HG02943 (cell line): ENCODE results near the gene CHCHD2.
"Not testable (repeated sequence)": the region's sequence is repeated elsewhere in the genome, so short reads cannot be mapped to it uniquely, and the experiment has no call there.

Experiments used
- ATAC-seq: cut with Tn5 transposase; IDR thresholded peaks from one replicate; pipeline ENCODE4 v1.9.1; 2021; ENCODE audit warnings: mild to moderate bottlenecking, low read depth, moderate library complexity; ENCODE audit not compliant: unreplicated experiment

Gene CHCHD2

GRCh38 chr7:56106108-56107073 is at the start of gene CHCHD2:
Gene CHCHD2, minus strand, starts transcription at chr7:56106476. Its CDS starts 63 bp downstream, at chr7:56106413.
- ATAC-seq: peak; percentile 100

- ATAC-seq: not testable (repeated sequence)
Measured at GRCh38 chr7:56131062-56131461, 24.8 kb upstream of the CHCHD2 start.

GRCh38 chr7:56127241-56127975 is 21.1 kb upstream of the CHCHD2 start:
- no peak for ATAC-seq

GRCh38 chr7:56125831-56126230 is 19.6 kb upstream of the CHCHD2 start:
- ATAC-seq: no peak

- no peak for ATAC-seq
Measured at GRCh38 chr7:56124981-56125380, 18.7 kb upstream of the CHCHD2 start.

GRCh38 chr7:56121440-56121839 is 15.2 kb upstream of the CHCHD2 start:
- ATAC-seq: no peak

- ATAC-seq: no peak
Measured at GRCh38 chr7:56115852-56116538, 9.7 kb upstream of the CHCHD2 start, which contains the start of gene NUPR2. Gene NUPR2, minus strand, starts transcription at chr7:56116417. Its CDS starts 103 bp downstream, at chr7:56116314.

GRCh38 chr7:56112244-56112643 is 6.0 kb upstream of the CHCHD2 start:
- not testable (repeated sequence) for ATAC-seq

GRCh38 chr7:56110611-56111010 is 4.3 kb upstream of the CHCHD2 start:
- ATAC-seq: no peak

GRCh38 chr7:56107954-56108258 is 1.6 kb upstream of the CHCHD2 start:
- no peak for ATAC-seq

- ATAC-seq: no peak
Measured at GRCh38 chr7:56105508-56105907, 768 bp downstream of the CHCHD2 start.

GRCh38 chr7:56104138-56104537 is 2.1 kb downstream of the CHCHD2 start:
- ATAC-seq: not testable (repeated sequence)

- no peak for ATAC-seq
Measured at GRCh38 chr7:56099653-56100052, 6.6 kb downstream of the CHCHD2 start.

GRCh38 chr7:56098187-56099008 is 7.9 kb downstream of the CHCHD2 start:
- ATAC-seq: not testable (repeated sequence)

GRCh38 chr7:56097700-56098099 is 8.6 kb downstream of the CHCHD2 start:
- ATAC-seq: no peak

- no peak for ATAC-seq
Measured at GRCh38 chr7:56092789-56093531, 13.3 kb downstream of the CHCHD2 start, which contains the start of gene PHKG1. Gene PHKG1, minus strand, starts transcription at chr7:56092952. Its CDS starts 4,011 bp downstream, at chr7:56088941.

- not testable (repeated sequence) for ATAC-seq
Measured at GRCh38 chr7:56092388-56092787, 13.9 kb downstream of the CHCHD2 start.

- no peak for ATAC-seq
Measured at GRCh38 chr7:56091591-56091990, 14.7 kb downstream of the CHCHD2 start.

GRCh38 chr7:56087445-56087844 is 18.8 kb downstream of the CHCHD2 start:
- no peak for ATAC-seq
